HG02759 (cell line): ENCODE results near the gene TSHZ2.

Source experiments
- ATAC-seq: cut with Tn5 transposase; IDR thresholded peaks from one replicate; pipeline ENCODE4 v1.9.1; 2021; ENCODE audit warnings: mild to moderate bottlenecking, moderate library complexity; ENCODE audit not compliant: unreplicated experiment

TSHZ2 gene, protein sequence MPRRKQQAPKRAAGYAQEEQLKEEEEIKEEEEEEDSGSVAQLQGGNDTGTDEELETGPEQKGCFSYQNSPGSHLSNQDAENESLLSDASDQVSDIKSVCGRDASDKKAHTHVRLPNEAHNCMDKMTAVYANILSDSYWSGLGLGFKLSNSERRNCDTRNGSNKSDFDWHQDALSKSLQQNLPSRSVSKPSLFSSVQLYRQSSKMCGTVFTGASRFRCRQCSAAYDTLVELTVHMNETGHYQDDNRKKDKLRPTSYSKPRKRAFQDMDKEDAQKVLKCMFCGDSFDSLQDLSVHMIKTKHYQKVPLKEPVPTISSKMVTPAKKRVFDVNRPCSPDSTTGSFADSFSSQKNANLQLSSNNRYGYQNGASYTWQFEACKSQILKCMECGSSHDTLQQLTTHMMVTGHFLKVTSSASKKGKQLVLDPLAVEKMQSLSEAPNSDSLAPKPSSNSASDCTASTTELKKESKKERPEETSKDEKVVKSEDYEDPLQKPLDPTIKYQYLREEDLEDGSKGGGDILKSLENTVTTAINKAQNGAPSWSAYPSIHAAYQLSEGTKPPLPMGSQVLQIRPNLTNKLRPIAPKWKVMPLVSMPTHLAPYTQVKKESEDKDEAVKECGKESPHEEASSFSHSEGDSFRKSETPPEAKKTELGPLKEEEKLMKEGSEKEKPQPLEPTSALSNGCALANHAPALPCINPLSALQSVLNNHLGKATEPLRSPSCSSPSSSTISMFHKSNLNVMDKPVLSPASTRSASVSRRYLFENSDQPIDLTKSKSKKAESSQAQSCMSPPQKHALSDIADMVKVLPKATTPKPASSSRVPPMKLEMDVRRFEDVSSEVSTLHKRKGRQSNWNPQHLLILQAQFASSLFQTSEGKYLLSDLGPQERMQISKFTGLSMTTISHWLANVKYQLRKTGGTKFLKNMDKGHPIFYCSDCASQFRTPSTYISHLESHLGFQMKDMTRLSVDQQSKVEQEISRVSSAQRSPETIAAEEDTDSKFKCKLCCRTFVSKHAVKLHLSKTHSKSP (N-terminal part only)

GRCh38 chr20:52972190-52972937, at the start of gene TSHZ2:
TSHZ2 (plus strand) TSS chr20:52972358; CDS start chr20:52973294, 936 bp downstream.
- ATAC-seq: no peak

DNA sequence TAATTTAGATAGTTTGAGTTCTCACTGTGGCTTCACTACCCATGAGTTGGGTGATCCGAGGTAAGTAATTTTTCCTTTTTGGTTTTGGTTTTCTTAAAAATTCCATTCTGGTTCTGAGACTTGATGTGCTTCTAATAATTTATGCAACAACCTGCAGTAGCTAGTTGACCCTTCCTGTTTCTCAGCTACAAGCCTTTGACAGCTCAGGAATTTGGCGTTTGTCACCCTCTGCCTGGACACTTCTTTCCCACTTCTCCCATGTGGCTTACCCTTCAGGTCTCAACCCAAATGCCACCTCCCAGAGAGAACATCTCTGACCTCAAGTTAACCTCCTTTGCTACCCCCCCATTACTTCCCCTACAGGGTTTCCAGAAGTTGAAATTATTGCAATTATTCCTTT, 49.7 kb upstream of the TSHZ2 start:
- ATAC-seq: no peak

- ATAC-seq: no peak
Observed at GRCh38 chr20:52923123-52923937, 48.8 kb upstream of the TSHZ2 start.

DNA sequence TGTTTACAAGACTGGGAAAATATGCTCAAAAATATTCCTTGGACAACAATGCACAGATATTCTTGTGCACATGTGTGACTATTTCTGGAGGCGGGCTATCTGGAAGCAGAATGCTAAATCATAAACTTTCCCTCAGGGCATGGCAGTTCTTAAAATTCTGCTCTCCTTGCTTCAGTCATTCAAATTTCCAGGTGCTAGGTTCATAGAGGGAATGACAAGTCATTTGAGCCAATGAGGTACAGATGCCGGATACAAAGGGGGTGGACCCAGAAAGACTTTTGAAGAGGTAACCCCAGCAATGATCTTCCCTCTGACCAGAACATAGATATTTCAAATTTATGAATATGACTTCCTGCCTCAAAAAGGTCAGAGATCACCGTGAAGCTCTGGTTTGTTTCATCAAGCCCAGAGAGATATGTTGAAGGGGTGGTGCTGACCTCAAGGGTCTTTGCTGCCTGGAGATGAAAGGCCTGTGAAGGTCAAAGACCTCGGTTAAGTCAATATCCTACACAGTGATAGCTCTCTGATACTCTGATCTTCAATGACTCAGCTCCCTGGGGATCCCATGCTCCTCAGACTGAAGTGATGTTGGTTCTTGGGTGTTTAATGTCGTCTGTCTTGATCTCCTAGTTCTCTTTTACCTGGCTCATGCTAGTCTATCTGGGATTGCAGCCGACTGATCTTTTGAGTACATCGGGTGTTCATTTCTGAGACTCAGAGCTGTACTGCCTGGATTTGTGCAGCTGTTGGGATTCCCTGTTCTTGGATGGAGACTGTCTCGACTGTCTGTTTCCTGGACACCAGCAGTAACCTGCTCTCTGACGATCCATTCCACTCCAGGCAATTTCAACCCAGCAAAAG, 47.5 kb upstream of the TSHZ2 start:
- ATAC-seq: no peak

DNA sequence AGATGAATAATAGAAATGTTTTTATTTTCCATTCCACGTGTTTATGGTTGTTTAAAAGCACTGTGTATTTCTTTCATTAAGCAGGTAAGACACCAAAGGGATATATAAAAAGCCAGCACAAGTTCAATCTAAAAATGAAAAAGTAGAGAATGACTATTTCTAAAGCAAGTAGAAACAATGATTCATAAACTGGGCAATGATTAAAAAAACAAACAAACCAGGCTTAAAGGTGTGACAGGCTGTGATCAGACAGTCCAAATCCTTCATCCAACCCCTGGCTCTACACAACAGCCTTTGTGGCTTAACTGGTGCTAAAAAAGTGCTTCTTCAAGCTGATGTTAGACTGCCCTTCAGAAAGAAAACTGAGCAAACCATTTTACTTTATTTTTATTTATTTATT, 45.7 kb upstream of the TSHZ2 start:
- ATAC-seq: no peak

DNA sequence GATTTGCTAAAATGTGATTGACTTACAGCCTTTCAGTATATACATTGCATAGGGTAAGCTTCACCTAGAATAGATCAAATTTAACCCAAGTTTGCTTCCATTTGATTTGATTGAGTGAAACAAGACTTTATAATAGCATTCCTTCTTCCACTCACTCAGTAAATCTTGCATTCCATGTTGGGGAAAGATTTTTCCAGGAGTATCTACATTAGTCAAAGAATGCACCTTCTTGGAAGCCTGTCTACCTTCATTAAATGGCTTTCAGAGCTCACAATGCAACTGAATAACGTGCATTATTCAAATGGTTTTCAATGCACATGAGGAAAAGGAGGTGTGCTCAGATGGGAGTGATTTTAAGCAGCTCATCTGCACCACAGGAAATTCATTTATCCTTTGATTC, 38.3 kb upstream of the TSHZ2 start:
- no peak for ATAC-seq

GRCh38 chr20:52936351-52937340, 35.5 kb upstream of the TSHZ2 start:
- no peak for ATAC-seq

DNA sequence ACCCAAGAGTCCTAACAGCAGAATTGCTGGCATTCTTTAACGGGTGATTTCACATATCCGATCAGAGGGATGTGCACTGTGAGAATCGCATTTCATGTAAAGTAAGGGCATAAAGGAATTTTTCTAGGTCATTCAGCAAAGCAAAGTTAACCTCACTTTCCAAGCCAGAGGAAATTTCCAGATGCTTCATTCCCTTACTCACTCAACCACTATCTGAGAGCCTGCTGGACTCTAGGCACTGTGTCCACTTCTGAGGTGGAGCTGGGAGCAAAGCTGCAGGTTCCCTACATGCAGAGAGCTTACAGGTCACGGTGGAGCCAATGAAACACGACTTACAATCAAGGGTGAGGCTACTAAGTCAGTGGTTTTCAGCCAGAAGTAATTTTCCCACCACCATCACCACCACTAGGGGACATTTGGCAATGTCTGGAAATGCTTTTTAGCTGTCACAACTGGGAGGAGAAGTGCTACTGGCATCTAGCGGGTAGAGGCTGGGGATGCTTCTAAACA, 34.5 kb upstream of the TSHZ2 start:
- no peak for ATAC-seq

DNA sequence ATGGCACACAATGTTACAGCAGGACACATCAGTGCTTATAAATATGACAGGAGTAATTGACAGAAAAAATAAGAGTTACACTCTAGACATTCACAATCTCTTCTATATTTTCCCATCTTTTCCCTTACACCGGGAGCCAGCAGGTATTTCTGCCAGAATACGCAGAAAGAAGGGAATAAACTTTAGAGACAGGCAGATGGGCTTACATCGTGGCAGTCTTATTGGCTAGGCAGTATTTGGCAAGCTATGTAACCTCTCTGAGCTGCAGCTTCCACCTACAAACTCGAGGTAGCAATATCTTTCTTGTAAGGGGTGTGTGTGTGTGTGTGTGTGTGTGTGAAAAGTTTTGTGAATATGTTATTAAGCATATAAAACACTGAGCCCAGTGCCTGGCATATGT, 33.0 kb upstream of the TSHZ2 start:
- ATAC-seq: no peak

DNA sequence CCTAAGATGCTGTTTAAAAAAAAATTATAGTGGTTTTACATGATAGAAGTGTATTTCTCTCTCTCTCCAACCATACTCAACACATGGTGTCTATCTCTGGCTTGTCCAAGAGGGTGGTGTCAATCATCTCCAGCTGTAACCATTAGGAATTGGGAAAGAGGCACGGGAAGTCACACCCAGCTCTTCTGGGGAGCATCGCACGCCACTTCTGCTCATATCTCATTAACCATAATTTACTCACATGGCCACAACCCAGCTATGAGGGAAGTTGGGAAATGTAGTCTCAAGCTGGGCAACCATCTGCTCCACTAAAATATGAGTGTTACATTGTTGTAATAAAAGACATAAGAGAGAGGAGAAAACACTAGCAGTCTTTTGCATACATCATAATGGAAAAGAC, 30.4 kb upstream of the TSHZ2 start:
- no peak for ATAC-seq

DNA sequence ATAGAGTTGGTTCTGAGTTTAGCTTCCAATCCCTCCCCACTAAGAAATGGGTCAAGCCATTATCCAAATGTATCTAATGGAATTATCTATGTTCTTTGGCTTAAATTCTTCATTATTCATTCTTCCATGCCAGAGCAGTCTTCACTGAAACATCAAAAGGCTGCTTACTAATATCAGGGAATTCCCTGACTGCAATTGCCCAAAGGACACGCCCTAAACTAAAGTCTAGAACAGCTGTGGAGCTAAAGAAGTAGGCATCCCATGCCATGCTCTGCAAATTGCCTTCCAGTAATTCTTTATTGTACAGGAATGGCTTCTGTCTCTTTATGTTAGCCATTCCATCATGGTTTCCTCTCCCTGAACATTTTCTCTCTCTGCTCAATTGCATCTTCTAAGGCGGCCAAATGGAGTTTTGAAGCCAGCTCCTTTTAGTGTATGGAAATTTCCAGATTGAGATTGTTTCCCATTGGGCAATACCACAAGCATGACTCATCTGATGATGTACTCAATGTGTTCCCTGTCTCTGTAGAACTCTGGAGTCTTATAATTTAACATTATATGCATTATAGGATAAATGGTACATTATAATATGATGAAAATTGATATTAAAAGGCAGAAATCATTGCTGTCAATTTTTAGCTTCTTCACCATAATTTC, 28.8 kb upstream of the TSHZ2 start:
- no peak for ATAC-seq

DNA sequence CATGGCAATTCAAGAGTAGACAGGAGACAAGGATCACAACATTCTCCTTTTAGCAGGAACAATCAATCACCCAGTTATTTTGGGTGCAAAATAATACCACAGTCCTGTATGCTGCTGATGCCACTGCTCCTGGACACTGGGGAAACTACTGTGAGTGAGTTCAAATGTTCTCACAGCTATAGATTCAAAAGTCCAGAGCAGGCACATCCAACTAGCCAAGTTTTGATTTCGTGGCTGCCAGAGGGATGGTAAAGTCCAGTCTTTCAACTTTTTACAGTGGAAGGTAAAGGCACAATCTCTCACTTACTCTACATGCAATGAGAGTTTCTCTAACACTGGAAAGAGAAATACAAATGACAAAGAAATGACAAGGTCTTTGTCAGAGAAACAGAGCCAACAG, 26.9 kb upstream of the TSHZ2 start:
- no peak for ATAC-seq

GRCh38 chr20:52945862-52946522, 26.2 kb upstream of the TSHZ2 start:
- ATAC-seq: no peak

- no peak for ATAC-seq
Observed at GRCh38 chr20:52948491-52948890, 23.7 kb upstream of the TSHZ2 start.

- no peak for ATAC-seq
Observed at GRCh38 chr20:52953020-52953419, 19.1 kb upstream of the TSHZ2 start.

DNA sequence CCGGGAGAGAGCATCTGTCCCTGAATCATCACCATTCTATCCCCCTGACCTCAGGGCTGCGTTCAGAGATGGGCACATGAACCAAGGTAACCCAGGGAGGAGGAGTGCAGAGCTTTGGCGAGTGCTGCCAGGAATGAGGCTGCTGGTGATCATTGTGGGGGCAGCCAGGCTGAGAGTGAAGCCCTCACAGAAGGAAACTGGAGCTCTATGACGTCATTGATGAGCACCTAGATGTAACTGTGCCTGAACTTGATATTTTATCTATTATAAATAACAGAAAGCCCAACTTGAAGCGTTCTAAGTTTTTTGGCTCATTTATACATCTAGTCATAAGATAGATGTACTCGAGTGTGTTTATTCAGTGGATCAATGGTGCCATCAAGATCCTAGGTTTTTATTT, 17.3 kb upstream of the TSHZ2 start:
- ATAC-seq: no peak

DNA sequence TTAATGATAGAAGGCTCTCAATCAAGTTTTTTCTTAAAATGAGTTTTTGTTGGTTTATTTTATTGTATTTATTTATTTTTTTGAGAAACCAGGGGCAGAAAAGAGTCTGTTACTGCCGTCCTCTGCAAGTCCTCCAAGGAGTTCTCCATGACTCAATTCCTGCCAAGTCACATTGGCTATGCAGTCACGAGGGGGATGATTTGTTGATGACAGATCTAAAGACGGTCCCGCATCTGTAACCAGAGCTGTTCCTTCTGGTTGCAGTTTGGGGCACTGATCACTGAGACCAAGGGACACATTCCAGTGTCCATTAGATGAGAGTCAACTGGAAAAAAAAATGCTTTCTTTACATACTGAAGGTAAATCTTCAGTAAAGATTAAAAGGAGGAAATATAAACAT, 13.9 kb upstream of the TSHZ2 start:
- no peak for ATAC-seq
